ENCODE measurements around the gene HOPX. TPM values are rescaled to one million over a fixed set of nuclear protein-coding genes. Genes with fewer than 3 reads are reported as not detected.

Gene HOPX
- total RNA-seq, 1 experiment from 2014 or later, result 0.26 TPM

- TF ChIP-seq ZMAT4 (CRISPR knock-in tag; IDR thresholded peaks at IDR 0.05) (no peak), GRHL2 (CRISPR knock-in tag; IDR thresholded peaks at IDR 0.05; ENCODE audit: insufficient replicate concordance, severe bottlenecking) (no peak), ZNF121 (CRISPR knock-in tag; IDR thresholded peaks at IDR 0.05) (no peak), E2F4 (CRISPR knock-in tag; IDR thresholded peaks at IDR 0.05; ENCODE audit: borderline replicate concordance, low read depth) (no peak), FOXP4 (CRISPR knock-in tag; IDR thresholded peaks at IDR 0.05) (no peak), USF2 (CRISPR knock-in tag; IDR thresholded peaks at IDR 0.05) (no peak), ZNF281 (CRISPR knock-in tag; IDR thresholded peaks at IDR 0.05) (no peak)
Measured at GRCh38 chr4:56677711-56678110, 3.4 kb downstream of the HOPX start (continued).

GRCh38 chr4:56674984-56675383 is 6.1 kb downstream of the HOPX start:
- Mint-ChIP-seq H3K36me3 (no peaks in the 10 kb centered on the region), H3K27ac (no peak overlapping the region), H3K4me3 (no peak overlapping the region), H3K9me3 (no peaks in the 10 kb centered on the region), H3K27me3 (ENCODE audit: low read depth) (peaks cover 3% of the 10 kb centered on the region), H3K4me1 (no peaks in the 10 kb centered on the region)
- no peak for ATAC-seq
- ChIA-PET POLR2A (no interaction called here), CTCF (no interaction called here)
- DNase-seq (ENCODE audit: low spot score), result no peak
- no peak for TF ChIP-seq AFF4 (CRISPR knock-in tag; IDR thresholded peaks at IDR 0.05; ENCODE audit: borderline replicate concordance)
- TF ChIP-seq ZBTB43 (CRISPR knock-in tag; IDR thresholded peaks at IDR 0.05), result no peak
- TF ChIP-seq SMAD3 (CRISPR knock-in tag; IDR thresholded peaks at IDR 0.05; ENCODE audit: borderline replicate concordance), result no peak
- TF ChIP-seq FOXK1 (CRISPR knock-in tag; IDR thresholded peaks at IDR 0.05), result no peak
- no peak for TF ChIP-seq PRDM15 (CRISPR knock-in tag; IDR thresholded peaks at IDR 0.05)
- no peak for TF ChIP-seq ZNF396 (CRISPR knock-in tag; IDR thresholded peaks at IDR 0.05; ENCODE audit: borderline replicate concordance)
- no peak for TF ChIP-seq RORB (CRISPR knock-in tag; IDR thresholded peaks at IDR 0.05)
- TF ChIP-seq MLX (CRISPR knock-in tag; IDR thresholded peaks at IDR 0.05), result no peak
- TF ChIP-seq USF2 (CRISPR knock-in tag; IDR thresholded peaks at IDR 0.05), result no peak
- TF ChIP-seq E2F4 (CRISPR knock-in tag; IDR thresholded peaks at IDR 0.05; ENCODE audit: borderline replicate concordance, low read depth), result no peak

Measured in WTC11 (cell line).